Activated CD4-positive, alpha-beta memory T cell treated with anti-CD3 and anti-CD28 coated beads for 36 hours (primary cell): Measurements from ENCODE around the gene RIPK4. TPM values are rescaled to one million over a fixed set of nuclear protein-coding genes. Genes with fewer than 3 reads are reported as not detected.

Experiments
- CTCF ChIA-PET: fragments of 350-600 bp; sonication (Branson Sonifier 250); formaldehyde crosslinking; loops from one replicate; lab custom pipeline; 2021; ENCODE audit warnings: antibody characterized with exemption, inconsistent platforms; lab: Charles Lee
- POLR2A ChIA-PET: fragments of 350-600 bp; sonication (Branson Sonifier 250); formaldehyde crosslinking; loops from one replicate; lab custom pipeline; 2021; ENCODE audit warnings: antibody characterized with exemption; lab: Charles Lee
- DNase-seq: peaks from one replicate; pipeline ENCODE4 v3.0.0-alpha.2; 2020
- H3K27ac Mint-ChIP-seq: one replicate; pipeline ENCODE4 v1.8.0; 2021; ENCODE audit warnings: mixed read lengths
- H3K27me3 Mint-ChIP-seq: one replicate; pipeline ENCODE4 v1.8.0; 2021; ENCODE audit warnings: mixed read lengths
- H3K36me3 Mint-ChIP-seq: one replicate; pipeline ENCODE4 v1.8.0; 2021; ENCODE audit warnings: mixed read lengths
- H3K4me1 Mint-ChIP-seq: one replicate; pipeline ENCODE4 v1.8.0; 2021; ENCODE audit warnings: low read depth, mixed read lengths
- H3K4me3 Mint-ChIP-seq: one replicate; pipeline ENCODE4 v1.8.0; 2021; ENCODE audit warnings: mild to moderate bottlenecking, mixed read lengths
- H3K9me3 Mint-ChIP-seq: one replicate; pipeline ENCODE4 v1.8.0; 2021; ENCODE audit warnings: mixed read lengths
- intact Hi-C: fragments of 100-400 bp; cut with micrococcal nuclease; formaldehyde crosslinking; loops from one replicate; pipeline ENCODE4 v1.15.1; 2023
- total RNA-seq, 2 experiments: library from RNA; stranded (reverse); gene quantifications; one replicate each; pipeline ENCODE4 v1.2.3, GENCODE V29; 2021

The RIPK4 gene
- total RNA-seq, 2 experiments from 2014 or later: 0.10 to 0.24 TPM

DNA sequence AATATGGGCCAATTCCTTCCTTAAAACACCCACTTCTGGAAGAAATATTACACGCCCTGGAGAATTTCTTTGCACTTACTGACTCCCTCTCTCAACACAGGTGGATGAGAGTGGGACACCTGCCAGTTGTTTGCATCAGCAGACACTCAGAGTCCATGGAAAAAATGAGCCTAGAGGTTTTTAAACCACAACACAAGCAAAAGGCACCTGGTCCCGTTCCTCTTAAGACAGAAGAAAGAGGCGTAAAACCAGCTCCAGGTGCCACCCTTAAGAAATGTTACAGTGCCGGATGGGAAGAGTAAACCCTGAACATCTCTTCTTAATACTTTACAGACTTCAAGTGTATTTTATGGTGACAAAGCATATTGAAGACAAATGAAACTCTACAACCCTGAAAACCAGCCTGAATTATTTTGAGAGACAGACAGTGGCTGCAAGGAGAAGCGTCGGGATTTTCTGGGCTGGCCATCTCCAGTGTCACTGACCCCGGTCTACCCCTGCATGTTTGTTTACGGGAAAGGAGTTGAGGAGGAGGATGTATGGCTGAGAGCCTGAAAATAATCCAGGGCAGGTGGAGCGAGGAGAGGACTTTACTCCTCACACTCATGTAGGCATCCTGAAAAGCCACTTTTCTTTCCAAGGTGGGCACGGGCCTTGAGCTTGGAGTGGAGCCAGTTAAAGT, 7.8 kb upstream of the RIPK4 start:
- no peak overlapping the region for H3K4me3 Mint-ChIP-seq

GRCh38 chr21:41772351-41773080, 5.7 kb upstream of the RIPK4 start:
- no peak overlapping the region for H3K4me3 Mint-ChIP-seq
- no peaks in the 10 kb centered on the region for H3K36me3 Mint-ChIP-seq
- H3K27me3 Mint-ChIP-seq: peaks cover 48% of the 10 kb centered on the region
- CTCF ChIA-PET: no interaction called here
- DNase-seq: no peak
- peaks cover 16% of the 10 kb centered on the region for H3K4me1 Mint-ChIP-seq
- no peak overlapping the region for H3K27ac Mint-ChIP-seq
- POLR2A ChIA-PET: no interaction called here
- no peaks in the 10 kb centered on the region for H3K9me3 Mint-ChIP-seq
- intact Hi-C loops: no loop called here

More for the DNA sequence above, 7.8 kb upstream of the RIPK4 start:
- ChIA-PET CTCF (interaction anchor here (1.4 kb wide), 1 partner anchor 42 kb away, joined by 3 read pairs; no protein-coding TSS in a partner anchor), POLR2A (no interaction called here)
- no peak for DNase-seq
- H3K27ac Mint-ChIP-seq: no peak overlapping the region
- no peaks in the 10 kb centered on the region for H3K4me1 Mint-ChIP-seq
- no peaks in the 10 kb centered on the region for H3K36me3 Mint-ChIP-seq
- no peaks in the 10 kb centered on the region for H3K9me3 Mint-ChIP-seq
- intact Hi-C loops: no loop called here
- peaks cover 49% of the 10 kb centered on the region for H3K27me3 Mint-ChIP-seq

- no peak for DNase-seq
- no peaks in the 10 kb centered on the region for H3K9me3 Mint-ChIP-seq
- no peak overlapping the region for H3K27ac Mint-ChIP-seq
- H3K4me1 Mint-ChIP-seq: peaks cover 21% of the 10 kb centered on the region
- peaks cover 51% of the 10 kb centered on the region for H3K27me3 Mint-ChIP-seq
- CTCF ChIA-PET: interaction anchor here (0.8 kb wide), 1 partner anchor 346 kb away, joined by 3 read pairs; no protein-coding TSS in a partner anchor
- no peak overlapping the region for H3K4me3 Mint-ChIP-seq
- intact Hi-C loops: no loop called here
- POLR2A ChIA-PET: no interaction called here
- H3K36me3 Mint-ChIP-seq: peaks cover 2% of the 10 kb centered on the region
Measured at GRCh38 chr21:41771625-41771945, 4.7 kb upstream of the RIPK4 start.

DNA sequence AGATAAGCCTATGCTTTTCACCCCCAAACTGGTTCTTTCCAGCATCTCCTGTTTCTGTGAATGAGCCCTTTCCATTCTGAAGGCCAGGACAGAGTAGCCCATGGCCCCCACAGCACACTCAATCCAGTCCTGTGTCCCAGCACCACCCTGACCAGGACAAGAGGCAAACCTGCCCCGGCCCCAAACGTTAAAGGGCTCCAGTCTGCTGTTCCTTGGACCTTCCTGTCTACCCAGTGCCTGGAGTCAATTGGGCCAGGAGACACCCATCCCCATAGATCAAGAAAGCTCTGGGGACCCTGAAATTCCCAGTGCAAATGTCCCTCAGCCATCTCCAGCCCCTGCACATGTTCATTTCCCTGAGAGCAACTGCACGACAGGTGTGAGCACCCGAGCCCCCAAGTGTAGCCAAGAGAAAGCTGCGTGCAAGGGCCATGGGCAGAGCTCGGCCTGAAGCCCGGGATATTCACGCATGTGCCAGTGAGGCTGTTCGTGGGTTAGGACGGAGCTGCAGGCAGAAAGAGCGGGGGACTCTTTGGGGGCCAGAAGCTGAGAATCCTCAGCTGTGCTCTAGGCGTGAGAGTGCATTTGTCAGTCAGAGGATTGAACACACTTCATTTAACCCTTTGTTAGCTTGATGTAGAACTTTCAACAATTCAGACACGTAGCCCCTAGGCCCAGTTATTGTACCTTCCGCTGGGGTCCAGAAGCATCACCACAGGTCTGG, 4.2 kb upstream of the RIPK4 start:
- DNase-seq: no peak
- CTCF ChIA-PET: interaction anchor here (0.8 kb wide), 1 partner anchor 347 kb away, joined by 3 read pairs; no protein-coding TSS in a partner anchor
- intact Hi-C loops: no loop called here
- H3K27ac Mint-ChIP-seq: no peak overlapping the region
- POLR2A ChIA-PET: no interaction called here
- H3K4me3 Mint-ChIP-seq: no peak overlapping the region
- no peaks in the 10 kb centered on the region for H3K9me3 Mint-ChIP-seq
- peaks cover 51% of the 10 kb centered on the region for H3K27me3 Mint-ChIP-seq
- H3K36me3 Mint-ChIP-seq: peaks cover 2% of the 10 kb centered on the region
- peaks cover 21% of the 10 kb centered on the region for H3K4me1 Mint-ChIP-seq

GRCh38 chr21:41769933-41770332, 3.1 kb upstream of the RIPK4 start:
- Mint-ChIP-seq H3K27ac (no peak overlapping the region), H3K4me1 (peaks cover 21% of the 10 kb centered on the region), H3K27me3 (peaks cover 52% of the 10 kb centered on the region), H3K4me3 (no peak overlapping the region), H3K9me3 (no peaks in the 10 kb centered on the region), H3K36me3 (peaks cover 2% of the 10 kb centered on the region)
- CTCF ChIA-PET: no interaction called here
- POLR2A ChIA-PET: no interaction called here
- DNase-seq: no peak
- intact Hi-C loops: loop anchor here (5.0 kb wide), 1 partner anchor 488 kb away; no protein-coding TSS in a partner anchor

DNA sequence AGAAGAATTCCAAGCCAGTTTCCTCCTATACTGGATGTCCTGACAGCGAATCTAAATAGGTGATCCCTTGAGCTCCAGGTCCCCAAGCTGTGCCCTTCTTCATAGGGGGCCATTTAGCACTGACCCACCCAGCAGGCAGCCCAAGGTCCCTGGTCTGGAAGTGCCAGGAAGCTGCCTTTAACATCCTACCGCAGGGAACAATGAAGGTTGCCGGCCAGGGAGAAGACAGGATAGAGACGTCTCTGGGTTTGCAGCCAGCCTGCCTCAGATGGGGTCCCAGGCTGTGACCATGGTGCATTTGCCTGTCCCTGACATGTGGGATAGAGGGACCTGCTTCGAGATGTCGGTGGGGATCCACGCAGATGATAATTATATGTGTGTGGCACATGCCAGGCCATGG, 2.7 kb upstream of the RIPK4 start:
- POLR2A ChIA-PET: no interaction called here
- H3K27ac Mint-ChIP-seq: no peak overlapping the region

GRCh38 chr21:41769111-41769510, 2.3 kb upstream of the RIPK4 start:
- POLR2A ChIA-PET: no interaction called here

More for the DNA sequence above, 2.7 kb upstream of the RIPK4 start:
- Mint-ChIP-seq H3K36me3 (peaks cover 2% of the 10 kb centered on the region), H3K4me1 (peaks cover 21% of the 10 kb centered on the region), H3K4me3 (no peak overlapping the region), H3K9me3 (no peaks in the 10 kb centered on the region), H3K27me3 (peaks cover 53% of the 10 kb centered on the region)
- intact Hi-C loops: loop anchor here (5.0 kb wide), 1 partner anchor 487 kb away; no protein-coding TSS in a partner anchor
- CTCF ChIA-PET: no interaction called here
- no peak for DNase-seq

GRCh38 chr21:41768437-41769042, 1.7 kb upstream of the RIPK4 start:
- intact Hi-C loops: loop anchor here (5.0 kb wide), 1 partner anchor 486 kb away; no protein-coding TSS in a partner anchor
- Mint-ChIP-seq H3K27ac (no peak overlapping the region), H3K9me3 (no peaks in the 10 kb centered on the region), H3K36me3 (peaks cover 2% of the 10 kb centered on the region), H3K27me3 (peaks cover 51% of the 10 kb centered on the region), H3K4me3 (peak overlapping the region; percentile 72), H3K4me1 (peaks cover 21% of the 10 kb centered on the region)
- ChIA-PET POLR2A (no interaction called here), CTCF (interaction anchor here (1.0 to 1.1 kb wide), 3 partner anchors 340 to 350 kb away, joined by 3 to 4 read pairs (median 3); no protein-coding TSS in a partner anchor)
- peak; percentile 31 for DNase-seq

More at GRCh38 chr21:41769111-41769510, 2.3 kb upstream of the RIPK4 start:
- Mint-ChIP-seq H3K27me3 (peaks cover 50% of the 10 kb centered on the region), H3K4me3 (peak overlapping the region; percentile 48), H3K4me1 (peaks cover 21% of the 10 kb centered on the region), H3K9me3 (no peaks in the 10 kb centered on the region), H3K36me3 (peaks cover 2% of the 10 kb centered on the region), H3K27ac (no peak overlapping the region)
- no peak for DNase-seq
- intact Hi-C loops: loop anchor here (5.0 kb wide), 1 partner anchor 487 kb away; no protein-coding TSS in a partner anchor
- CTCF ChIA-PET: interaction anchor here (1.0 kb wide), 1 partner anchor 339 kb away, joined by 3 read pairs; no protein-coding TSS in a partner anchor

DNA sequence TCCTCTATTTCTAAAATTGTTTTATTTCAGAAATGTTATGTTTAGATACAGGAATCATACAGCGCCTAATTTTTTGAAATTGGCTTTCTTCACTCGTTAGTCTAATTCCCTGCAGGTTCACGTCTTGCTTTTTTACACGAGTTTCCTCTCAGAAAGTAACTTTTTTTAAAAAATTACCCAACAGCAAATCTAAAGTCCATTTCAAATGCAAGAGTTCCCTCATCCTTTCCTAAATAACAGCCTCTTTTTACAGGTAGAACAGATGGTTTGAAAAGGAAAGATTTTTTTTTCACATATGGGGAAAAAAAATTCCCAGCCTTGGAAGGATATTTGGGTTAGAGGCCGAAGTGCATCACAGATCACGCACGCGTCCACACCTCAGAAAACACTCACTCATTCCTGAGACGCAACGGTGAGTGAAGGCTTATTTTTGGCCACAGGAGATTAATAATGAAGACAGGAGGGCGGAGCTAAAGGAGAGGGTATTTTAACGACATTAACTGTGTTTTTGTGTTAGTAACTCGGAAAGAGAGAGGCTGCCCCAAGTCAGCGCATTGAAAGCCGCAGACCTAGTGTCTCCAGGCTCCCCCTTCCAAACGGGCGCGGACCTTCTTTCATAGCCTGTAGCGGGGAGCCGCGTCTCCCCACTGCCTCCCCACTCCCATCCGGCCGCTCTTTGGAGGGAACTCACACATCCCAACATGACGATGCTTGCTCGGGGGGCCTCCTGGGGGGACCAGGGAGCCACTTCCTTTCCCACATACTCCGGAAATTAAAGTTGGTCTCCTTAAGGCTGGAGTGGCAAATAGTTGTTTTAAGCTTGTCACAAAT, 969 bp upstream of the RIPK4 start:
- peak; percentile 21 for DNase-seq
- H3K4me1 Mint-ChIP-seq: peaks cover 21% of the 10 kb centered on the region
- CTCF ChIA-PET: interaction anchor here (1.0 to 1.1 kb wide), 3 partner anchors 341 to 350 kb away, joined by 3 to 4 read pairs (median 3); no protein-coding TSS in a partner anchor

GRCh38 chr21:41765973-41766882, 624 bp downstream of the RIPK4 start:
- Mint-ChIP-seq H3K36me3 (peaks cover 2% of the 10 kb centered on the region), H3K4me1 (peaks cover 25% of the 10 kb centered on the region), H3K27ac (no peak overlapping the region), H3K27me3 (peaks cover 65% of the 10 kb centered on the region), H3K9me3 (no peaks in the 10 kb centered on the region), H3K4me3 (no peak overlapping the region)
- ChIA-PET CTCF (no interaction called here), POLR2A (no interaction called here)
- no peak for DNase-seq
- intact Hi-C loops: loop anchor here (5.0 kb wide), 1 partner anchor 484 kb away; no protein-coding TSS in a partner anchor

More for the DNA sequence above, 969 bp upstream of the RIPK4 start:
- H3K27me3 Mint-ChIP-seq: peaks cover 56% of the 10 kb centered on the region
- H3K36me3 Mint-ChIP-seq: peaks cover 2% of the 10 kb centered on the region
- POLR2A ChIA-PET: no interaction called here
- intact Hi-C loops: loop anchor here (5.0 kb wide), 1 partner anchor 486 kb away; no protein-coding TSS in a partner anchor
- no peak overlapping the region for H3K27ac Mint-ChIP-seq
- H3K4me3 Mint-ChIP-seq: peak overlapping the region; percentile 72
- H3K9me3 Mint-ChIP-seq: no peaks in the 10 kb centered on the region
